Esophagus muscularis mucosa (tissue), 4 donors: ENCODE data around the gene MTRF1.

Experiments used
- CTCF ChIP-seq, 3 experiments: fragments of 200-600 bp in 2 of 3; fragments of 450-650 bp in 1 of 3; sonication (generic) in 2 of 3; IDR thresholded peaks; one replicate each; pipeline ENCODE4 v1.5.1; 2017 to 2019; ENCODE audit warnings: antibody characterized with exemption in 3 of 3, mild to moderate bottlenecking in 2 of 3, moderate library complexity in 1 of 3
- EP300 ChIP-seq: sonication (generic); formaldehyde crosslinking; IDR thresholded peaks from one replicate; pipeline ENCODE4 v1.6.1; 2017; ENCODE audit warnings: antibody characterized with exemption
- POLR2A ChIP-seq: fragments of 450-650 bp; IDR thresholded peaks from one replicate; pipeline ENCODE4 v1.6.1; 2017; ENCODE audit warnings: antibody characterized with exemption, moderate library complexity, mild to moderate bottlenecking, low read depth

GRCh38 chr13:41254902-41255301, 8.5 kb downstream of the MTRF1 start:
- TF ChIP-seq CTCF (IDR thresholded peaks at IDR 0.05) (no peak), POLR2A (no peak), EP300 (no peak)
